Brain microvascular endothelial cell (primary cell): Measurements from ENCODE around the gene PDE11A.

Source experiments
- DNase-seq: peaks from one replicate; pipeline ENCODE4 v3.0.0-alpha.2; 2020
- H3K27ac ChIP-seq: fragments of 250-450 bp; sonication (Bioruptor Pico); 2 replicates; pipeline ENCODE4 v1.5.1; 2020; ENCODE audit warnings: mild to moderate bottlenecking, moderate library complexity
- H3K27me3 ChIP-seq: fragments of 250-450 bp; sonication (Bioruptor Pico); replicated peaks from 2 replicates; pipeline ENCODE4 v1.5.1; 2020; ENCODE audit warnings: mild to moderate bottlenecking
- H3K36me3 ChIP-seq: fragments of 250-450 bp; sonication (Bioruptor Pico); replicated peaks from 2 replicates; pipeline ENCODE4 v1.5.1; 2020; ENCODE audit warnings: mild to moderate bottlenecking
- H3K4me3 ChIP-seq: 2 replicates; pipeline ENCODE4 v1.5.1; 2011; ENCODE audit warnings: low read depth, mild to moderate bottlenecking, control low read depth, low read length, moderate library complexity
- in situ Hi-C: cut with HindIII; loops from 2 replicates; pipeline ENCODE4 v1.10.0; 2017; ENCODE audit warnings: low sequenced_read_pairs, low pct_ligation_motif_present
- TF ChIP-seq, protein P1 (sequence below): IDR thresholded peaks from 2 replicates; pipeline ENCODE4 v1.5.1; 2011; ENCODE audit warnings: low read depth, mild to moderate bottlenecking, moderate library complexity, low read length, control low read depth, inconsistent platforms; ENCODE audit errors: missing control alignments

PDE11A gene

DNA sequence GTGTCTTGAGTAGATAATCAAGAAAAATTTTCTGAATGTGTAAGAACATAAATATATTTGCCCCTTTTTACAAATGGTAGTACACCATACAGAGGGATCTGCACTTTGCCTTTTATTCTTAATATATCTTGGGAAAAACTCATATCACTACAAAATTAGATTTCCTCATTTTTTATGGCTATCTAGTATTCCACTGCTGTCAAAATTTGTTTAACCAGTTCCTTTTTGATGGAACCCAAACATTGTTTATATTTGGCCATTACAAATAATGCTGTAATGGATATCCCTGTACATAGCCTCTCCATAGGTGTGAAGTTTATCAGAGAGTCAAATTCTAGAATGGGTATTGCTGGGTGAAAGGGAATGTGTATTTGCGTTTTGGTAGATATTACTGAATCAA is 436.9 kb downstream of the PDE11A start:
- DNase-seq = no peak
- Histone ChIP-seq H3K4me3 (no peak overlapping the region), H3K27ac (no peak overlapping the region), H3K36me3 (no peaks in the 10 kb centered on the region), H3K27me3 (no peaks in the 10 kb centered on the region)
- in situ Hi-C loops = no loop called here
- TF ChIP-seq, protein P1, sequence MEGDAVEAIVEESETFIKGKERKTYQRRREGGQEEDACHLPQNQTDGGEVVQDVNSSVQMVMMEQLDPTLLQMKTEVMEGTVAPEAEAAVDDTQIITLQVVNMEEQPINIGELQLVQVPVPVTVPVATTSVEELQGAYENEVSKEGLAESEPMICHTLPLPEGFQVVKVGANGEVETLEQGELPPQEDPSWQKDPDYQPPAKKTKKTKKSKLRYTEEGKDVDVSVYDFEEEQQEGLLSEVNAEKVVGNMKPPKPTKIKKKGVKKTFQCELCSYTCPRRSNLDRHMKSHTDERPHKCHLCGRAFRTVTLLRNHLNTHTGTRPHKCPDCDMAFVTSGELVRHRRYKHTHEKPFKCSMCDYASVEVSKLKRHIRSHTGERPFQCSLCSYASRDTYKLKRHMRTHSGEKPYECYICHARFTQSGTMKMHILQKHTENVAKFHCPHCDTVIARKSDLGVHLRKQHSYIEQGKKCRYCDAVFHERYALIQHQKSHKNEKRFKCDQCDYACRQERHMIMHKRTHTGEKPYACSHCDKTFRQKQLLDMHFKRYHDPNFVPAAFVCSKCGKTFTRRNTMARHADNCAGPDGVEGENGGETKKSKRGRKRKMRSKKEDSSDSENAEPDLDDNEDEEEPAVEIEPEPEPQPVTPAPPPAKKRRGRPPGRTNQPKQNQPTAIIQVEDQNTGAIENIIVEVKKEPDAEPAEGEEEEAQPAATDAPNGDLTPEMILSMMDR = no peak

- in situ Hi-C loops = no loop called here
- no peaks in the 10 kb centered on the region for H3K36me3 ChIP-seq
- no peaks in the 10 kb centered on the region for H3K27me3 ChIP-seq
- no peak overlapping the region for H3K27ac ChIP-seq
- TF ChIP-seq, protein P1 = no peak
- H3K4me3 ChIP-seq = no peak overlapping the region
- no peak for DNase-seq
These were observed 438.7 kb downstream of the PDE11A start for GRCh38 chr2:177633910-177634294.

- in situ Hi-C loops = no loop called here
These were observed 439.5 kb downstream of the PDE11A start for GRCh38 chr2:177633111-177633510.

GRCh38 chr2:177631680-177632079 is 440.9 kb downstream of the PDE11A start:
- no peak for DNase-seq
- TF ChIP-seq, protein P1 = no peak
- no peaks in the 10 kb centered on the region for H3K36me3 ChIP-seq
- in situ Hi-C loops = no loop called here
- H3K27me3 ChIP-seq = no peaks in the 10 kb centered on the region
- H3K4me3 ChIP-seq = no peak overlapping the region
- H3K27ac ChIP-seq = no peak overlapping the region

More at GRCh38 chr2:177633111-177633510, 439.5 kb downstream of the PDE11A start:
- Histone ChIP-seq H3K36me3 (no peaks in the 10 kb centered on the region), H3K27me3 (no peaks in the 10 kb centered on the region), H3K27ac (no peak overlapping the region), H3K4me3 (no peak overlapping the region)
- TF ChIP-seq, protein P1 = no peak
- DNase-seq = no peak

DNA sequence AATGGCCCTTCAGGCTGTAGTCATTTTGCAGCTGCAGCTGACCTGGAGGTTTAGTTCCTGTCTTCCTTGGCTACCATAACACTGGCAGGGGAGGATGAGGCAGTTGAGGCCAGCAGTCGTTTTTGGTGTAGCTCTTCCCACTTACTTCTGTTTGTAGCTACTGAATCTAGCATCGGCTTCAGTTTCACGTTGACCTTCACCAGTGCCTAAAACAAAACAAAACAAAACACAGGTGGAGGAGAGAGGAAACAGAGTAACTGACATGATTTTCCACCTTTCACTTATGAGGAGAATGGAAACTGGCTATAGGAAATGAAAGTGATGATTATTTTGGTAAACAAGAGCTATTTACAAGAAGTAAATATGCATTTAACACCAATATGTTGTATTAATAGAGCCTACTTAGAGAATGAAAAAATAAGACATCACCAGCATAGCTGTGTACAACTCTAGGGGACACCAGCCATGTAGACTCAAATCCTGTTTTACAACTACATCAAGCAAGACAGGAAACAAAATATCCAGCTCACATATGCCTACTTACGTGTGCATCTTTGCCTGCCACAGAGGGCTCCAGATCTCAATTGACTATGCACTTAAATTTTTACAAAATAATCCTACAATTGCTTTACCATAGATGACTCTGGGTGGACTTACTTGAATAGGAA is 443.1 kb downstream of the PDE11A start:
- no peaks in the 10 kb centered on the region for H3K27me3 ChIP-seq
- H3K36me3 ChIP-seq = no peaks in the 10 kb centered on the region
- TF ChIP-seq, protein P1 = no peak
- in situ Hi-C loops = no loop called here
- DNase-seq = no peak
- H3K4me3 ChIP-seq = no peak overlapping the region
- no peak overlapping the region for H3K27ac ChIP-seq

DNA sequence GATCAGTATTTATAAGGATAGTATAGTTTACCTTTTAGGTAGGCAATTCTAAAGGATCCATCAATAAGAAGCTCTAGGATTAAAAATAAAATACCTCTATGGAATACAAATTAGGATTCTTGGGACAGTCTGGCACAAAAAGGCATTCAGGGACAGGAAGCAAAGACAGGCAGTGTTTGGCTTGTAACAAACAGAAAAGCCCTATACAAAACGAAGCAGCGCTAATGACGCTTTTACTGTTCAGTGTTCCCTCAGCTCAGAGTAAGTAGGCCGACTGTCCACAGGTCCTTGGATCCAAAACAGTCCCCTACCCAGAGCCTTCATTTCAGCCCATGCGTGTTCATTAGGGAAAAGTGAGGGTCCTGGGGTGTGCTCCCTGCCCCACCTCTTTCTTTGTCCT is 443.7 kb downstream of the PDE11A start:
- H3K27ac ChIP-seq = no peak overlapping the region

More for the DNA sequence above, 443.7 kb downstream of the PDE11A start:
- no peak for DNase-seq
- Histone ChIP-seq H3K36me3 (no peaks in the 10 kb centered on the region), H3K4me3 (no peak overlapping the region), H3K27me3 (no peaks in the 10 kb centered on the region)
- in situ Hi-C loops = no loop called here
- TF ChIP-seq, protein P1 = no peak
